SK-N-SH treated with all-trans-retinoic acid at 6 μM for 48 hours (cell line): Measurements from ENCODE around the gene AKAP13.

ENCODE experiments used
- ISL1 ChIP-seq: fragments of 250-450 bp; sonication (Bioruptor Pico); IDR thresholded peaks from 2 replicates; pipeline ENCODE4 v2.1.2; 2022; ENCODE audit warnings: mild to moderate bottlenecking, moderate library complexity
- ZFP3 ChIP-seq: fragments of 250-450 bp; sonication (Bioruptor Pico); IDR thresholded peaks from 2 replicates; pipeline ENCODE4 v1.5.0; 2020; ENCODE audit warnings: mild to moderate bottlenecking, moderate library complexity

- no peak for TF ChIP-seq ISL1 (CRISPR knock-in tag)
- no peak for TF ChIP-seq ZFP3 (CRISPR knock-in tag)
Observed at GRCh38 chr15:85495096-85495495, 114.7 kb downstream of the AKAP13 start.
